Neural progenitor cell (in vitro differentiated cells): ENCODE results near the gene LONRF2.

Source experiments
- CTCF ChIP-seq: fragments of 200-600 bp; sonication (generic); IDR thresholded peaks from 2 replicates; pipeline ENCODE4 v1.5.1; 2017; ENCODE audit warnings: antibody characterized with exemption, mild to moderate bottlenecking
- EZH2 ChIP-seq: fragments of 200-600 bp; sonication (generic); IDR thresholded peaks from 2 replicates; pipeline ENCODE4 v1.6.1; 2017; ENCODE audit warnings: antibody characterized with exemption, mild to moderate bottlenecking, moderate library complexity

GRCh38 chr2:100279586-100280534 is 42.4 kb downstream of the LONRF2 start:
- TF ChIP-seq EZH2 (no peak), CTCF (no peak)
